Measurements from ENCODE around the gene SUN2.
A peak's percentile ranks its signal among the peaks of the same experiment; 100 is the strongest.

The SUN2 gene

GRCh38 chr22:38734421-38735100, 21.2 kb downstream of the SUN2 start:
- FAIRE-seq = no peak

DNA sequence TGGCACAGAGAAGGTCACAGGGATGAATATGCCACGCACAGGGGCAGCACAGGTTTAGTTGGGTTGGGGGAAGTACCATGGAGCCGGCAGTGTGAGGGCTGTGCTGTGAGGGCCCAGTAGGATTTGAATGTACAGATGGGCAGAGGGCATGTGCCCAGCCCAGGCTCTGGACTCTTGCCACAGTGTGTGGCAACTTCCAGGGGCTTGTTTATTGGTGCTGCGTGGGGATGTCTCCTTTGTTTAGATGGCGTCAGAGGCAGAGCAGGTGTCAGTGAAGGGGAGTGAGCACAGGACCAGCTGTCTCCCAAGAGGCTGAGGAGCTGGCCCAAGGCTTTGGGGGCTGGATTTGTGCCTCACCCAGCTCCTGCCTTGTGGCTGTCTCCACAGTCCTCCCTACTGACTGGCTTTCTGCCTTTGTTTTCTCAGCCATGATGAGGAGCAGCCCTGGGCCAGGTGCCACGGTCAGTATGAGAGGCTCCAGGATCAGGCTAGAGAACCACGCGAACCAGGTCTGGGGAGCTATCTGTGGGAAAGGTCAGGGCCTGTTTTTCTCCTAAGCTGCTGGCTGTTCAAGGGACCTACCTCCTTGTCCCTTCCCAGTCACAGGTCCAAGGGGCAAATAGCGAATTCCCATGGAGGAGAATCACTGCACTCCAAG, 21.9 kb downstream of the SUN2 start:
- FAIRE-seq = no peak

DNA sequence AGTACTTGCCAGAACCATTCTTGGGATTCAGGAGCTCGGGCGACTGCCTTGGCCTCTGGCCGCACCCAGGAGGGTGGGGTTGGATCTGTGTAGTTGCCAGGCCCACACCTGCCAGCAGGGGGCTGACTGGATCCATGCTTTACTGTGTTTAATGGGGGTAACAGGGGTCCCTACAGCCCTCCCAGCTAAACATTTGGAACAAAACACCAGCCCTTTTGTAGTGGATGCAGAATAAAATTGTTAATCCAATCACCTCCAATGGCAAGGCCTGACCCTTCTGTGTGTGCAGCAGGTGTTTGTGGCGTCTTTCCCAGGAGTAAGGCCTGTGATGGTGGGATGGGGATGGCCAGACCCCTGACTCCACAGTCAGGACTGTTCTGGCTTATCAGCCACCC, 22.5 kb downstream of the SUN2 start:
- no peak for FAIRE-seq

DNA sequence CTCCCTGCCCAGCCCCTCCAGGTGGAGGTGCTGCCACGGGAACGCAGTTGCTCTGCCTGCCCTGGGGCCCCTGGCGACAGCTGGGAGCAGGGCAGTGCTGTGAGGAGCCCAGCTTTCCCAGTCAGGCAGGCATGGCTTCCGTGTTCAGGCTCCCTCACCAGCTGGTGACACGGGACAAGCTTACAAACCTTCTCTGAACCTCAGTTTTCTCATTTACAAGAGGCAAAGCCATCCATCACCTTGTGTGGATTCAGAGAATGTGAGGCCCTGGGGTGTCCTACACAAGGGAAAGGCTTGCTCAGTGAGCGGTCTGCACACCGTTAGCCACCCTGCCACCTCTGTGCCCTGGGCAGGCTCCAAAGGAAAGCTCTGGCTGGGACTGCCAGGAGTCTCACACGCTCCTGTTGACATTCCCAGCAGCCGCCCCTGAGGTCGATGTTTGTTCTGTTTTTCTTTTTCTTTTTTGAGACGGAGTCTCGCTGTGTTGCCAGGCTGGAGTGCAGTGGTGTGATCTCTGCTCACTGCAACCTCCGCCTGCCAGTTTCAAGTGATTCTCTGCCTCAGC, 23.5 kb downstream of the SUN2 start:
- no peak for FAIRE-seq

- no peak for FAIRE-seq
These were observed 24.1 kb downstream of the SUN2 start for GRCh38 chr22:38731703-38732161.

GRCh38 chr22:38730411-38730871, 25.4 kb downstream of the SUN2 start:
- no peak for FAIRE-seq

DNA sequence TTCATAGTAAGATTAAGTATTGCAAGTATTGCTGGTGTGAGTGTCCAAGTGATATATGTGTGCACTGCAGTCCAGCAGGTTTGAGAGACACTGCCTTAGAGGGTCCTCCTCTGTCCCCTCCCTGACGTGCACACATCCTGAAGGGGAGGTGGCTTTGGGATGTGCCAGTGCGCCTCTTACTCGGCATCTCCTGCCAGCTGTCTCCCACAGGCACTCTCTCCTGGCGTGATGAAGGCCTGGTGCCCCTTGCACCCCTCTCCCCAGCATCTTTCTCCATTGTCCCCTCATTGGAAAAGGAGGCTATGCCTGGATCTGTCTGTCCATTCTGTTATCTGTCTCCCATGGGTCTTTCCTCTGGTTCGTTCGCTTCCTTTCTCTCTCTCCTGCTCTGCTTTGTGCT, 25.9 kb downstream of the SUN2 start:
- FAIRE-seq = no peak

GRCh38 chr22:38728871-38729796, 26.7 kb downstream of the SUN2 start:
- no peak for FAIRE-seq

DNA sequence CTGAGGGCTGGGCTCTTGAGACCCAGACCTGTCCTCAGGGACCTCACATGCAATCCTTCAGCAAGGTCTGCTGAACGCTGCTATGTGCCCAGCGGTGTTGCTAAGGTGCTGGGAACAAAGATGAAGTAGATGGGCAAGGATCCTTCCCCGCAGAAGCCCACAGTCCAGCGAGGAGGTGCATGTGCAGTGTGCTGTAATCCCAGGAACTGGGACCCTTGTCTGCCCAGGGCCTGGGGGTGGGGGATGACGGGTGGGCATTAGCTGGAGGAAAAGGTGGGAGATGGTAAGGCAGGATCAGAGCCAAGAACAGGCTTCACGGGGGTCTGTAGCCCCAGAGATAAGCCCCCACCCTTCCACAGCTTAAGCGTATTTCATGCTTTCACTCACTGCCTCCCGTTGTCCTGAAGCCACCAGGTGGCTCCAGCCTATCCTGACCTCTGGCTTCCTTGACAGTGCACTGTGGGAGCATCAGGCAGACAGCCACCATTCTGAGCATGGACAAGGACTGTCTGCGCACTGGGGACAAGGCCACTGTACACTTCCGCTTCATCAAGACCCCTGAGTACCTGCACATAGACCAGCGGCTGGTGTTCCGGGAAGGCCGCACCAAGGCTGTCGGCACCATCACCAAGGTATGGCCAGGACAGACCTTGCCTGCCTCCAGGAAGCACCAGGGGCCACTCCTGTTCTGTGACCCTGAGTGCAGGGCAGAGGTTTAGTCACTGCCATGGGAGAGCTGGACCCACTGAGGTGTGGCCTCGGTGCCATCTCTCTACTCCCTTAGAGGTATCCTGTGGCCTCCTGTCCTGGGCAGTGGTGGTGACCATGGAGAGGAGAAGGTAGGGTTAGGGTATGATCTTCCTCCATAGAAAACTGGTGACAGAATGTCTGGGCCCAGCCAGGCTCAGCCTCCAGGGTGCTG, 28.0 kb downstream of the SUN2 start:
- no peak for FAIRE-seq

GRCh38 chr22:38727123-38727522, 28.7 kb downstream of the SUN2 start:
- no peak for FAIRE-seq

- no peak for FAIRE-seq
These were observed 29.7 kb downstream of the SUN2 start for GRCh38 chr22:38725900-38726655.

DNA sequence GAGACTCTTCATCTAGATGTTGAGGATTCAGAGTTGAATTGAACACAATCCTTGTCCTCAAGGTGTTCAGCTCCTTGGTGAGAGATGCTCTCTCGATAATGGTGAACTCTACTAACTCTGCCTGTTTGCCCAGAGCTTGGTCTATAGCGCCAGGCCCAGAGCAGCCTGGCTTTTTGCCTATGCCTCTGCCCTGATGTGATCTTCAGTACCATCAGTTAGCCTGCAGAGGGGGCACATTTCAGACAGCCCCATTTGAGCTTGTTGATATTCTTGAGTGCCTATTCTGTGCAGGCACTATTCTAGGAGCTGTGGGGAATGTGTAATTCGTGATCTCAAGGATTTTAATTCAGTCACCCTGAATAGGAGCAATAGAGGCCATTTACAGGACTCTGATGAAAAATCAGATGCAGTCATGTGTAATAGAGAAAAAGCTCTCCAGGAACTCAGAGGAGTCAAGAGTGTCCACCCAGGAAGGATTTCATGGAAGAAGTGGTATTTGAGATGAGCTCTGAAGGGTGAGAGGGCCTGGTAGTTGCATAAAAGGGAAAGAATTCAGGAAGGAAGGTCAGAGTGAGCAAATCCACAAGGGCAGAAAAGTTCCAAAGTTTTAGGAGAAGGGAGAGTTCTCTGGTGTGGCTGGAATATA, 30.7 kb downstream of the SUN2 start:
- peak; percentile 68 for FAIRE-seq

DNA sequence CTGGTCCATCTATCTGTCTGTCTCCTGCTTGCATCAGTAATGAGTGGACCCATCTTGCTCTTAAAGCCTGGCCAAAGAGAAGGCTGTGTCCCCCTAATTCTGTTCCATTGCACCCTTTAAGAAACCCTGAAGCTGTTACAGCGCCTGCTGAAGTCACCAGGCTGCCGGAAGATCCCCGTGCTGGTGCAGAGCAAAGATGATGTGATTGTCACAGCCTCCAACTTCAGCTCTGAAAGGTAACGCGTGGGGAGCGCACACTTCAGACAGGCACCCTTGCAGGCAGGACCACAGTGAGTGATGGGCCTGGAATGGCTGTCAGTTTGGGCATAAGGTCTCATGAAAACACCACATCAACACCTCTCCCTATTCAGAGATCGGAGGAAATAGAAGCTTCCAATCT, 31.6 kb downstream of the SUN2 start:
- no peak for FAIRE-seq

DNA sequence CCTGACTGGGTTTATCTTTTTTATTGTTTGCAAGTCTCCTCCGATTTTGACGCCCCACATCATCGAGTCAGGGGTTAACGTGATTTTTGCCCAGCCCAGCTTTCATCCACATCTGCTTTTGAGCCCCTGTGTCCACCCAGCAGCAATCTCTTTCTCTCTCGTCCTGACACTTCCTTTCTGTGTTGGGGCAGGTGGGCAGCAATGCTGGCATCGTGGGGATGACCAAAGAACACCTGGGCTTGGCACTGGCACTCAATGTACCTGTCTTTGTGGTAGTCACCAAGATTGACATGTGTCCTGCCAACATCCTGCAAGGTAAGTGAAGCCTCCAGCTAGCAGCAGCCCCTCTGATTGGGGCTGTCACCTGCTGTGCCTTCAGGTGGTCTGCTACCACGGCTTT, 34.2 kb downstream of the SUN2 start:
- FAIRE-seq = no peak

GRCh38 chr22:38720350-38720749, 35.4 kb downstream of the SUN2 start:
- no peak for FAIRE-seq

DNA sequence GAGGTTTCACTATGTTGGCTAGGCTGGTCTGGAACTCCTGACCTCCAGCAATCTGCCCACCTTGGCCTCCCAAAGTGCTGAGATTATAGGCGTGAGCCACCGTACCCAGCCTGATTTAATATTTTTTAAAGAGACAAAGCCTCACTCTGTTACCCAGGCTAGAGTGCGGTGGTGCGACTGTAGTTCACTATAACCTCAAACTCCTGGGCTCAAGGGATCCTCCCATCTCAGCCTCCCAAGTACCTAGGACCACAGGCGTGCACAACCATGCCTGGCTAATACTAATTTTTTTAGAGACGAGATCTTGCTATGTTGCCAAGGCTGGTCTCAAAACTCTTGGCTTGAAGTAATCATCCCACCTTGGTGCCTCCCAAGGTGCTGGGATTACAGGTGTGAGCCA, 36.6 kb downstream of the SUN2 start:
- no peak for FAIRE-seq

DNA sequence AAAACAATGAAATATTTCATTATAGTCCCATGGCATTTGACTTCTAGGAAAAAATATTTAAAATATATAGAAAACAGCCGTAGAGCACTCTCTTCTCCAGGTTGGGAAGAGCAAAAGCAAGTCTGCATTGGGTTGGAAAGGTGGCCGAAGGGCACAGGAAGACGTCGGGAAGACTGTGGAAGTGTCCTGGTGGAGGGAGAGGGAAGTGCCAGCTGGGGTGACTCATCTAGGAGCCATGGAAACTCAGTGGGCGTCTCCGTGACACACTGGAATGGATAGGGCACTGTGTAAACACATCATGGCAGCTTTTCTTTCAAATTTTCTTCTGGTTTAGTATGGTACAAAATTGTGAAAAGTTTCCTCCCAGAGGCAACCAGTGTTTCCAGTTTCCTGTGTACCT, 37.4 kb downstream of the SUN2 start:
- FAIRE-seq = no peak

GRCh38 chr22:38717244-38717643, 38.6 kb downstream of the SUN2 start:
- FAIRE-seq = no peak

- no peak for FAIRE-seq
These were observed 39.0 kb downstream of the SUN2 start for GRCh38 chr22:38716826-38717225.

DNA sequence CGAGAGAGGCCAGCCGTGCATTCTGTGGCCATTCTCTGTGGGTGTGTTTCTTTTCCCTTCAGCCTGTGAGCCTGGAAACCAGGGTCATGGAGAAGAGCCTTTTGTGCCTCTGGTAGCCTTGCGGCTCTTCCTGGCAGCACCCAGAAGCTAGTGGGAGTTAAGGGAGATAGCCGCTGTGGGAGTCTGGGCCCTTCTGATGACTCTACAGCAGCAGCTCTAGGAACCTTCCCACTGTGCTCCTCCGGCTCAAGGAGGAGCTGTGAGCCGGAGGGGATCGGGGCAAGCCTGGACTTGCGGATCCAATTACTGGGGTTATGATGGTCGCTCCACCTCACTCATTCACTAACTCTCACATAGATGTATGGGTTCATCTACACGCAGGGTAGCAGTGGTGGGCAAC, 39.5 kb downstream of the SUN2 start:
- no peak for FAIRE-seq

DNA sequence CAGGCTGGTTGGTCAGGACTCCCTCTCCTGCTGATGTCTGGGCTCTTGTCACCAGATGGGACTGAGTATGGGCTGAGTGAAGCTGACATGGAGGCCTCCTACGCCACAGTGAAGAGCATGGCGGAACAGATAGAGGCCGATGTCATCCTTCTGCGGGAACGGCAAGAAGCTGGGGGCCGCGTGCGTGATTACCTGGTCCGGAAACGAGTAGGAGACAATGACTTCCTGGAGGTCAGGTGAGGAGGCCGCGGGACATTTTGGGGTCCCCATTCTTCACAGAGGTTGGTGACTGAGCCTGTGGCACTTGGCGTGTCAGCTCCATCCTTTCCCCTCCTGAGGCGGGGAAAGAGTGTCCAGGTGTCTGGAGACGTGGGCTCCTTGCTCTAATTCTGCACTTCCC, 39.9 kb downstream of the SUN2 start:
- no peak for FAIRE-seq
